ENCODE data around the gene ZNF774.
A peak's percentile ranks its signal among the peaks of the same experiment; 100 is the strongest.

ZNF774 gene

DNA sequence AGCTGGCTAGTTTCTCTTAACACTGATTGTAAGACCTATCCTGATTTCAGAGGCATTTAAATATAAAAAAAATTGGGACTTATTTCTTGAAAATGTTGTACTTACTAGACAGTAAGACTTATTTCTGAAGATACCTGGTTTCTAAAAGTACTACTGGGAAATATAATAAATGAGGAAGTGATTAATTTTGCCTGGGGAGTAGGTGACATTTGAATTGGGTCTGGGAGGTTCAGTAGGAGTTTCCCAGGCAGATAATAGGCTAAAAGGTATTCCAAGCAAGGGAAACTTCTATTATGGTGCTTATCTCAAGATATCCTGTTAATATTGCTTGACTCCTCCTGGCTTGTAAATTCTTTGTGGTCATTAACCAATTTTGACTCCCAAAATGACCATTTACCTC is 29.4 kb downstream of the ZNF774 start:
- TF ChIP-seq, protein P1, sequence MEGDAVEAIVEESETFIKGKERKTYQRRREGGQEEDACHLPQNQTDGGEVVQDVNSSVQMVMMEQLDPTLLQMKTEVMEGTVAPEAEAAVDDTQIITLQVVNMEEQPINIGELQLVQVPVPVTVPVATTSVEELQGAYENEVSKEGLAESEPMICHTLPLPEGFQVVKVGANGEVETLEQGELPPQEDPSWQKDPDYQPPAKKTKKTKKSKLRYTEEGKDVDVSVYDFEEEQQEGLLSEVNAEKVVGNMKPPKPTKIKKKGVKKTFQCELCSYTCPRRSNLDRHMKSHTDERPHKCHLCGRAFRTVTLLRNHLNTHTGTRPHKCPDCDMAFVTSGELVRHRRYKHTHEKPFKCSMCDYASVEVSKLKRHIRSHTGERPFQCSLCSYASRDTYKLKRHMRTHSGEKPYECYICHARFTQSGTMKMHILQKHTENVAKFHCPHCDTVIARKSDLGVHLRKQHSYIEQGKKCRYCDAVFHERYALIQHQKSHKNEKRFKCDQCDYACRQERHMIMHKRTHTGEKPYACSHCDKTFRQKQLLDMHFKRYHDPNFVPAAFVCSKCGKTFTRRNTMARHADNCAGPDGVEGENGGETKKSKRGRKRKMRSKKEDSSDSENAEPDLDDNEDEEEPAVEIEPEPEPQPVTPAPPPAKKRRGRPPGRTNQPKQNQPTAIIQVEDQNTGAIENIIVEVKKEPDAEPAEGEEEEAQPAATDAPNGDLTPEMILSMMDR (IDR thresholded peaks at IDR 0.05; ENCODE audit: insufficient read depth, low read length): no peak
- TF ChIP-seq POLR2AphosphoS5 (IDR thresholded peaks at IDR 0.05; ENCODE audit: low read depth) (no peak), SPI1 (IDR thresholded peaks at IDR 0.05; ENCODE audit: borderline replicate concordance, low read depth) (peak; percentile 51; the same call in 1 of the 2 replicates), GABPA (IDR thresholded peaks at IDR 0.05; ENCODE audit: low read depth) (no peak)
- TF ChIP-seq, protein P2, sequence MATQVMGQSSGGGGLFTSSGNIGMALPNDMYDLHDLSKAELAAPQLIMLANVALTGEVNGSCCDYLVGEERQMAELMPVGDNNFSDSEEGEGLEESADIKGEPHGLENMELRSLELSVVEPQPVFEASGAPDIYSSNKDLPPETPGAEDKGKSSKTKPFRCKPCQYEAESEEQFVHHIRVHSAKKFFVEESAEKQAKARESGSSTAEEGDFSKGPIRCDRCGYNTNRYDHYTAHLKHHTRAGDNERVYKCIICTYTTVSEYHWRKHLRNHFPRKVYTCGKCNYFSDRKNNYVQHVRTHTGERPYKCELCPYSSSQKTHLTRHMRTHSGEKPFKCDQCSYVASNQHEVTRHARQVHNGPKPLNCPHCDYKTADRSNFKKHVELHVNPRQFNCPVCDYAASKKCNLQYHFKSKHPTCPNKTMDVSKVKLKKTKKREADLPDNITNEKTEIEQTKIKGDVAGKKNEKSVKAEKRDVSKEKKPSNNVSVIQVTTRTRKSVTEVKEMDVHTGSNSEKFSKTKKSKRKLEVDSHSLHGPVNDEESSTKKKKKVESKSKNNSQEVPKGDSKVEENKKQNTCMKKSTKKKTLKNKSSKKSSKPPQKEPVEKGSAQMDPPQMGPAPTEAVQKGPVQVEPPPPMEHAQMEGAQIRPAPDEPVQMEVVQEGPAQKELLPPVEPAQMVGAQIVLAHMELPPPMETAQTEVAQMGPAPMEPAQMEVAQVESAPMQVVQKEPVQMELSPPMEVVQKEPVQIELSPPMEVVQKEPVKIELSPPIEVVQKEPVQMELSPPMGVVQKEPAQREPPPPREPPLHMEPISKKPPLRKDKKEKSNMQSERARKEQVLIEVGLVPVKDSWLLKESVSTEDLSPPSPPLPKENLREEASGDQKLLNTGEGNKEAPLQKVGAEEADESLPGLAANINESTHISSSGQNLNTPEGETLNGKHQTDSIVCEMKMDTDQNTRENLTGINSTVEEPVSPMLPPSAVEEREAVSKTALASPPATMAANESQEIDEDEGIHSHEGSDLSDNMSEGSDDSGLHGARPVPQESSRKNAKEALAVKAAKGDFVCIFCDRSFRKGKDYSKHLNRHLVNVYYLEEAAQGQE (IDR thresholded peaks at IDR 0.05; ENCODE audit: insufficient replicate concordance, low read depth): no peak
- Histone ChIP-seq H3K27me3 (ENCODE audit: insufficient read depth, poor library complexity, severe bottlenecking) (no peaks in the 10 kb centered on the region), H3K27ac (replicated peaks) (no peak overlapping the region), H3K4me3 (replicated peaks; ENCODE audit: insufficient read depth, low read length) (no peak overlapping the region)
- no peak for DNase-seq (ENCODE audit: low read depth in 1 of 2, low spot score in 1 of 2)

DNA sequence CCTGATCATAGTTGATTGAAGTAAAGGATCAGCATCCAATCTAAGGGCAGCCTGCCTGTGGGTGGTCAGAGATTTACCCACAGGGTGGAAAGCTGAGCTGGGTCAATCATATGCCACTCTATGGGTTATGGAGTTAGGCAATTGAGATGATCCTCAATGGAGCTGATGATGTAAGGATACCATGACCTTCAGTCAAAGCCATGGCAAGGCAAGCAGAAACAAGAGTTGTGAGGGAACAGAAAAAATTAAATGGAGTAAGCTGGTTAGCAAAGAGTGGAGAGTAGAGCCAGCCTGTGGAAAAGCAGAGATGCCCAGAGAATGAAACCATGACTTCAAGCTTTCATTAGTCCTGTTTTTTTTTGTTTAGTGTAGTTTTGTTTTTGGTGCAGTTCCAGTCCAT is 30.2 kb downstream of the ZNF774 start:
- TF ChIP-seq, protein P1 (IDR thresholded peaks at IDR 0.05; ENCODE audit: insufficient read depth, low read length): no peak
- TF ChIP-seq SPI1 (IDR thresholded peaks at IDR 0.05; ENCODE audit: borderline replicate concordance, low read depth) (no peak), GABPA (IDR thresholded peaks at IDR 0.05; ENCODE audit: low read depth) (no peak), POLR2AphosphoS5 (IDR thresholded peaks at IDR 0.05; ENCODE audit: low read depth) (no peak)
- TF ChIP-seq, protein P2 (IDR thresholded peaks at IDR 0.05; ENCODE audit: insufficient replicate concordance, low read depth): no peak
- no peak for DNase-seq (ENCODE audit: low read depth in 1 of 2, low spot score in 1 of 2)

DNA sequence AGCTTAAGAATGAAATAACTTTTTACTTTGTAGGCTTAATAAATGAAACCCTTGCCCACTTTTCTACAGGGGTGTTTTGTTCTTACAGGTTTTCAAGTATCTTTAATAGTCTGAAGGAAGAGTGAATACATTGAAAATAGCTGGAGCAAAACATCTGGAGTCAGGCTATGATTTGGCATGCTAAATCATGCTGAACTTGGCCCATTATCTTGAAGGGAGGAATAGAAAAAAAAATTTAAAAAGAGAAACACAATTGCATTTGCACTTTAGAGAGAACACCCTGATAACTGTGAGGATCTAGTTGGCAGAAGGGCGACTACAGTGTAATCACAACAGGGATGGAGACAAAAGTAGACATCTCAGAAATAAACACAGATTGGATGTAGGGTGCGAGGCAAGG is 34.1 kb downstream of the ZNF774 start:
- TF ChIP-seq GABPA (IDR thresholded peaks at IDR 0.05; ENCODE audit: low read depth): no peak
- TF ChIP-seq, protein P1 (IDR thresholded peaks at IDR 0.05; ENCODE audit: insufficient read depth, low read length): no peak
- TF ChIP-seq, protein P2 (IDR thresholded peaks at IDR 0.05; ENCODE audit: insufficient replicate concordance, low read depth): no peak
- no peak for TF ChIP-seq POLR2AphosphoS5 (IDR thresholded peaks at IDR 0.05; ENCODE audit: low read depth)
- no peak for TF ChIP-seq SPI1 (IDR thresholded peaks at IDR 0.05; ENCODE audit: borderline replicate concordance, low read depth)
- Histone ChIP-seq H3K27me3 (ENCODE audit: insufficient read depth, poor library complexity, severe bottlenecking) (no peaks in the 10 kb centered on the region), H3K27ac (replicated peaks) (no peak overlapping the region), H3K4me3 (replicated peaks; ENCODE audit: insufficient read depth, low read length) (no peak overlapping the region)
- no peak for DNase-seq (ENCODE audit: low read depth in 1 of 2, low spot score in 1 of 2)

More for the DNA sequence above, 30.2 kb downstream of the ZNF774 start:
- no peaks in the 10 kb centered on the region for H3K27me3 ChIP-seq (ENCODE audit: insufficient read depth, poor library complexity, severe bottlenecking)
- no peak overlapping the region for H3K27ac ChIP-seq (replicated peaks)
- no peak overlapping the region for H3K4me3 ChIP-seq (replicated peaks; ENCODE audit: insufficient read depth, low read length)

Measured in HL-60 (cell line).